Liver (tissue), 9 donors: ENCODE results near the gene MS4A15. TPM values are rescaled to one million over a fixed set of nuclear protein-coding genes. Genes with fewer than 3 reads are reported as not detected.

Experiments used
- DNase-seq: peaks from one replicate; pipeline ENCODE4 v3.0.0-alpha.2; 2017; ENCODE audit warnings: low spot score
- H3K27ac ChIP-seq, 2 donors: one replicate each; pipeline ENCODE4 v1.7.0; 2013; ENCODE audit warnings: inconsistent platforms in 2 of 2, low read length in 2 of 2, control low read depth in 1 of 2, low read depth in 1 of 2, mild to moderate bottlenecking in 1 of 2
- H3K27me3 ChIP-seq, 4 donors: one replicate each; pipeline versions ENCODE4 v1.6.1 to v1.7.0; 2013; ENCODE audit warnings: low read length in 3 of 4, inconsistent platforms in 1 of 4, mild to moderate bottlenecking in 1 of 4, moderate library complexity in 1 of 4; ENCODE audit not compliant: control insufficient read depth in 4 of 4, insufficient read depth in 4 of 4
- H3K36me3 ChIP-seq, 4 donors: one replicate each; pipeline versions ENCODE4 v1.6.1 to v1.7.0; 2013; ENCODE audit warnings: low read length in 3 of 4, mild to moderate bottlenecking in 3 of 4, low read depth in 1 of 4, moderate library complexity in 1 of 4; ENCODE audit not compliant: control insufficient read depth in 4 of 4, insufficient read depth in 3 of 4
- H3K4me1 ChIP-seq, 4 donors: one replicate each; pipeline versions ENCODE4 v1.6.1 to v1.7.0; 2013; ENCODE audit warnings: low read length in 3 of 4, mild to moderate bottlenecking in 3 of 4, moderate library complexity in 1 of 4; ENCODE audit not compliant: control insufficient read depth in 4 of 4, insufficient read depth in 4 of 4
- H3K4me3 ChIP-seq, 3 donors: one replicate each; pipeline versions ENCODE4 v1.6.1 to v1.7.0; 2013; ENCODE audit warnings: low read length in 3 of 3, control low read depth in 1 of 3, low read depth in 1 of 3, mild to moderate bottlenecking in 1 of 3
- H3K9ac ChIP-seq, 2 donors: one replicate each; pipeline ENCODE4 v1.7.0; 2013; ENCODE audit warnings: low read length in 2 of 2, mild to moderate bottlenecking in 2 of 2, moderate library complexity in 2 of 2, control low read depth in 1 of 2, low read depth in 1 of 2
- H3K9me3 ChIP-seq, 4 donors: one replicate each; pipeline versions ENCODE4 v1.6.1 to v1.7.0; 2013; ENCODE audit warnings: low read length in 3 of 4; ENCODE audit not compliant: control insufficient read depth in 4 of 4
- ATF3 ChIP-seq: IDR thresholded peaks from 2 replicates; pipeline ENCODE4 v1.6.1; 2016; ENCODE audit warnings: antibody characterized with exemption
- CTCF ChIP-seq: fragments of 150-350 bp; IDR thresholded peaks from 2 replicates; pipeline ENCODE4 v1.5.1; 2017; ENCODE audit warnings: improper control_type of control experiment, low read depth, low read length; ENCODE audit not compliant: missing input control
- EGR1 ChIP-seq, 2 donors: IDR thresholded peaks; 2 replicates each; pipeline ENCODE4 v1.6.1; 2016 to 2018; ENCODE audit warnings: antibody characterized with exemption in 2 of 2, low read depth in 2 of 2
- FOXA2 ChIP-seq: IDR thresholded peaks from 2 replicates; pipeline ENCODE4 v1.6.1; 2016; ENCODE audit warnings: antibody characterized with exemption
- GABPA ChIP-seq, 2 donors: IDR thresholded peaks in 1 of 2; conservative IDR thresholded peaks in 1 of 2; 2 replicates each; pipeline ENCODE4 v1.6.1; 2016; ENCODE audit warnings: antibody characterized with exemption in 2 of 2, mild to moderate bottlenecking in 1 of 2, moderate library complexity in 1 of 2
- HNF4A ChIP-seq, 2 donors: conservative IDR thresholded peaks; 2 replicates each; pipeline ENCODE4 v1.6.1; 2016; ENCODE audit warnings: antibody characterized with exemption in 2 of 2, mild to moderate bottlenecking in 2 of 2
- JUND ChIP-seq, 2 donors: IDR thresholded peaks; 2 replicates each; pipeline ENCODE4 v1.6.1; 2016; ENCODE audit warnings: antibody characterized with exemption in 2 of 2
- NR2F2 ChIP-seq: IDR thresholded peaks from 2 replicates; pipeline ENCODE4 v1.6.1; 2016; ENCODE audit warnings: antibody characterized with exemption
- RAD21 ChIP-seq, 2 donors: IDR thresholded peaks; 2 replicates each; pipeline ENCODE4 v1.6.1; 2016; ENCODE audit warnings: antibody characterized with exemption in 2 of 2, mild to moderate bottlenecking in 2 of 2
- RXRA ChIP-seq, 2 donors: IDR thresholded peaks; 2 replicates each; pipeline ENCODE4 v1.6.1; 2017 to 2018; ENCODE audit warnings: antibody characterized with exemption in 2 of 2, mild to moderate bottlenecking in 1 of 2
- SP1 ChIP-seq: IDR thresholded peaks from 2 replicates; pipeline ENCODE4 v1.6.1; 2018; ENCODE audit warnings: antibody characterized with exemption, mild to moderate bottlenecking
- TAF1 ChIP-seq: conservative IDR thresholded peaks from 2 replicates; pipeline ENCODE4 v1.6.1; 2016; ENCODE audit warnings: antibody characterized with exemption, mild to moderate bottlenecking
- YY1 ChIP-seq: IDR thresholded peaks from 2 replicates; pipeline ENCODE4 v1.6.1; 2016; ENCODE audit warnings: antibody characterized with exemption, mild to moderate bottlenecking
- ZBTB33 ChIP-seq: IDR thresholded peaks from 2 replicates; pipeline ENCODE4 v1.6.1; 2016; ENCODE audit warnings: antibody characterized with exemption
- WGBS: extraction: QIAGEN DNeasy Blood & Tissue Kit; methylation state at CpG from one replicate; pipeline ENCODE4 v1.1.7; 2013; 5-methylcytosine and 5-hydroxymethylcytosine counted together
- polyA plus RNA-seq, 2 donors: library from polyadenylated mRNA; stranded (reverse) in 1 of 2; unstranded in 1 of 2; fragments of 200-250 nt in 1 of 2; fragments of >200 nt in 1 of 2; fragmentation: Nextera tagmentation in 1 of 2; extraction: Ambion mirVana in 1 of 2; gene quantifications; one replicate each; pipeline versions ENCODE4 v1.2.1 to v1.2.3, GENCODE V29; 2013 to 2015
- total RNA-seq, 2 donors: library from RNA; depleted of rRNA; stranded (reverse); fragments of >200 nt; gene quantifications; one replicate each; pipeline ENCODE4 v1.2.3, GENCODE V29; 2014
- donor health status: healthy.
- donor health status: healthy.
- donor health status: healthy.
- donor health status: healthy.
- donor health status: healthy.

Gene MS4A15
- total and polyA plus RNA-seq, 4 donors, result not detected

- H3K27ac ChIP-seq, result no peak overlapping the region
Measured at GRCh38 chr11:60762851-60763691, 6.4 kb downstream of the MS4A15 start.

GRCh38 chr11:60763692-60764369 lies 7.2 kb downstream of the MS4A15 start:
- WGBS, result 87% methylated on average over 11 of the region's 11 CpGs
- Histone ChIP-seq H3K4me1 (no peaks in the 10 kb centered on the region), H3K9me3 (no peaks in the 10 kb centered on the region), H3K4me3 (no peak overlapping the region), H3K36me3 (no peaks in the 10 kb centered on the region), H3K27ac (no peak overlapping the region), H3K27me3 (peaks cover 0 to 5% (median 0%) of the 10 kb centered on the region in 4 donors), H3K9ac (no peak overlapping the region)
- no peak for DNase-seq
- no peak for TF ChIP-seq EGR1 (IDR thresholded peaks at IDR 0.05; ENCODE audit: low read depth in 2 of 2)
- no peak for TF ChIP-seq GABPA (IDR thresholded peaks at IDR 0.05 in 1 of 2, conservative IDR thresholded peaks at IDR 0.05 in 1 of 2)
- no peak for TF ChIP-seq ZBTB33
- TF ChIP-seq NR2F2, result no peak
- no peak for TF ChIP-seq FOXA2
- TF ChIP-seq RAD21 (IDR thresholded peaks at IDR 0.05), result no peak
- no peak for TF ChIP-seq SP1
- no peak for TF ChIP-seq RXRA (IDR thresholded peaks at IDR 0.05)
- no peak for TF ChIP-seq TAF1
- no peak for TF ChIP-seq CTCF
- no peak for TF ChIP-seq HNF4A (conservative IDR thresholded peaks at IDR 0.05)
- TF ChIP-seq JUND (IDR thresholded peaks at IDR 0.05), result no peak
- TF ChIP-seq YY1, result no peak
- no peak for TF ChIP-seq ATF3

More at GRCh38 chr11:60762851-60763691, 6.4 kb downstream of the MS4A15 start:
- Histone ChIP-seq H3K9me3 (no peaks in the 10 kb centered on the region), H3K4me3 (no peak overlapping the region), H3K4me1 (no peaks in the 10 kb centered on the region), H3K9ac (no peak overlapping the region), H3K27me3 (peaks cover 0 to 5% (median 0%) of the 10 kb centered on the region in 4 donors), H3K36me3 (no peaks in the 10 kb centered on the region)
- TF ChIP-seq GABPA (IDR thresholded peaks at IDR 0.05 in 1 of 2, conservative IDR thresholded peaks at IDR 0.05 in 1 of 2) (no peak), NR2F2 (no peak), RAD21 (IDR thresholded peaks at IDR 0.05) (peak in 1 of 2 donors; percentile 37), FOXA2 (no peak), TAF1 (no peak), EGR1 (IDR thresholded peaks at IDR 0.05; ENCODE audit: low read depth in 2 of 2) (no peak), ZBTB33 (no peak), CTCF (peak; percentile 26)
- no peak for DNase-seq
- 63% methylated on average over 11 of the region's 11 CpGs for WGBS
